ENCODE results near the gene WASF1.

The WASF1 gene

GRCh38 chr6:110103260-110103659 is 76.2 kb downstream of the WASF1 start:
- Mint-ChIP-seq H3K27ac (no peak overlapping the region), H3K9me3 (no peaks in the 10 kb centered on the region), H3K4me3 (no peak overlapping the region), H3K27me3 (ENCODE audit: low read depth, poor library complexity) (no peaks in the 10 kb centered on the region), H3K4me1 (peaks cover 8% of the 10 kb centered on the region), H3K36me3 (ENCODE audit: low read depth) (peaks cover 61% of the 10 kb centered on the region)
- no peak for TF ChIP-seq CTCF (IDR thresholded peaks at IDR 0.05)
- DNase-seq, result no peak

GRCh38 chr6:110102411-110102810 is 77.1 kb downstream of the WASF1 start:
- no peaks in the 10 kb centered on the region for H3K27me3 Mint-ChIP-seq (ENCODE audit: low read depth, poor library complexity)
- TF ChIP-seq CTCF (IDR thresholded peaks at IDR 0.05), result no peak

GRCh38 chr6:110101885-110102284 is 77.6 kb downstream of the WASF1 start:
- no peak for DNase-seq
- H3K27ac Mint-ChIP-seq, result no peak overlapping the region
- TF ChIP-seq CTCF (IDR thresholded peaks at IDR 0.05), result no peak
- peaks cover 51% of the 10 kb centered on the region for H3K36me3 Mint-ChIP-seq (ENCODE audit: low read depth)
- H3K4me3 Mint-ChIP-seq, result no peak overlapping the region
- H3K4me1 Mint-ChIP-seq, result peaks cover 18% of the 10 kb centered on the region
- H3K9me3 Mint-ChIP-seq, result no peaks in the 10 kb centered on the region
- H3K27me3 Mint-ChIP-seq (ENCODE audit: low read depth, poor library complexity), result no peaks in the 10 kb centered on the region

More at GRCh38 chr6:110102411-110102810, 77.1 kb downstream of the WASF1 start:
- Mint-ChIP-seq H3K36me3 (ENCODE audit: low read depth) (peaks cover 56% of the 10 kb centered on the region), H3K4me1 (peaks cover 13% of the 10 kb centered on the region), H3K9me3 (no peaks in the 10 kb centered on the region), H3K27ac (no peak overlapping the region), H3K4me3 (no peak overlapping the region)
- DNase-seq, result no peak

GRCh38 chr6:110098511-110099116 is 80.9 kb downstream of the WASF1 start:
- Mint-ChIP-seq H3K27ac (peak overlapping the region; percentile 82), H3K4me3 (no peak overlapping the region), H3K4me1 (peaks cover 22% of the 10 kb centered on the region), H3K9me3 (no peaks in the 10 kb centered on the region), H3K36me3 (ENCODE audit: low read depth) (peaks cover 37% of the 10 kb centered on the region), H3K27me3 (ENCODE audit: low read depth, poor library complexity) (no peaks in the 10 kb centered on the region)
- no peak for TF ChIP-seq CTCF (IDR thresholded peaks at IDR 0.05)
- DNase-seq, result no peak

- H3K27me3 Mint-ChIP-seq (ENCODE audit: low read depth, poor library complexity), result no peaks in the 10 kb centered on the region
Observed at GRCh38 chr6:110097443-110097842, 82.0 kb downstream of the WASF1 start.

More at GRCh38 chr6:110097443-110097842, 82.0 kb downstream of the WASF1 start:
- no peak for TF ChIP-seq CTCF (IDR thresholded peaks at IDR 0.05)
- Mint-ChIP-seq H3K9me3 (no peaks in the 10 kb centered on the region), H3K36me3 (ENCODE audit: low read depth) (peaks cover 42% of the 10 kb centered on the region), H3K4me3 (no peak overlapping the region), H3K27ac (peak overlapping the region; percentile 85), H3K4me1 (peaks cover 22% of the 10 kb centered on the region)
- no peak for DNase-seq
